Adrenal gland (tissue), 12 donors: ENCODE results near the gene BOD1. TPM values are rescaled to one million over a fixed set of nuclear protein-coding genes. Genes with fewer than 3 reads are reported as not detected.
A peak's percentile ranks its signal among the peaks of the same experiment; 100 is the strongest.

Source experiments
- DNase-seq, 7 donors: peaks; one replicate each; pipeline ENCODE4 v3.0.0-alpha.2; 2019 to 2020
- H3K27ac ChIP-seq, 5 donors: fragments of 200-600 bp; sonication (generic) in 4 of 5; 1 replicate in 3 of 5; 2 replicates in 2 of 5; pipeline versions ENCODE4 v1.5.1 to v1.8.0; 2016 to 2020; ENCODE audit warnings: mild to moderate bottlenecking in 1 of 5
- H3K27me3 ChIP-seq: fragments of 200-600 bp; 2 replicates; pipeline ENCODE4 v1.8.0; 2021
- H3K36me3 ChIP-seq, 2 donors: fragments of 200-600 bp; replicated peaks in 1 of 2; 1 replicate in 1 of 2; 2 replicates in 1 of 2; pipeline versions ENCODE4 v1.5.1 to v1.8.0; 2018 to 2022
- H3K4me1 ChIP-seq, 2 donors: fragments of 200-600 bp; replicated peaks in 1 of 2; 1 replicate in 1 of 2; 2 replicates in 1 of 2; pipeline versions ENCODE4 v1.5.1 to v1.8.0; 2018 to 2021
- H3K4me3 ChIP-seq, 4 donors: fragments of 200-600 bp; sonication (generic) in 3 of 4; one replicate each; pipeline ENCODE4 v1.5.1; 2016 to 2018
- H3K9me3 ChIP-seq, 3 donors: fragments of 200-600 bp; sonication (generic) in 1 of 3; replicated peaks in 1 of 3; 1 replicate in 2 of 3; 2 replicates in 1 of 3; pipeline versions ENCODE4 v1.5.1 to v1.8.0; 2016 to 2021
- POLR2A ChIP-seq, 2 donors: fragments of 450-650 bp; IDR thresholded peaks; one replicate each; pipeline ENCODE4 v1.6.1; 2017; ENCODE audit warnings: antibody characterized with exemption in 2 of 2, mild to moderate bottlenecking in 2 of 2, moderate library complexity in 1 of 2
- WGBS, 4 donors: extraction: QIAGEN DNeasy Blood & Tissue Kit in 2 of 4; methylation state at CpG; one replicate each; pipeline versions ENCODE4 v1.1.5 to v1.1.7; 2013 to 2017; 5-methylcytosine and 5-hydroxymethylcytosine counted together
- intact Hi-C, 2 donors: fragments of 100-400 bp; cut with DNase I; formaldehyde crosslinking; loops; one replicate each; pipeline versions ENCODE4 v1.14.1 to v1.15.0; 2022 to 2023
- polyA plus RNA-seq, 3 donors: library from polyadenylated mRNA; stranded (reverse); fragments of 200-250 nt in 2 of 3; fragments of 350-450 nt in 1 of 3; fragmentation: Illumina TruSeq in 1 of 3; extraction: RNeasy Lipid Tissue Mini Kit (QIAGEN cat#74804) in 1 of 3; gene quantifications; one replicate each; pipeline ENCODE4 v1.2.3, GENCODE V29; 2013 to 2014
- total RNA-seq, 9 donors: library from RNA; depleted of rRNA in 4 of 9; stranded (reverse); fragments of >200 nt in 4 of 9; fragments of 120-200 nt in 1 of 9; fragmentation: NEBNext Ultra II Directional in 1 of 9; extraction: Animal tissue kit (Norgen Biotek cat#: 25700) in 1 of 9; gene quantifications; one replicate each; pipeline versions ENCODE4 v1.1.0 to v1.2.4, GENCODE V29; 2013 to 2023
- TF ChIP-seq, protein P1 (sequence below), 6 experiments: fragments of 450-650 bp in 4 of 6; fragments of 200-600 bp in 2 of 6; sonication (generic) in 1 of 6; IDR thresholded peaks; 1 replicate in 5 of 6; 2 replicates in 1 of 6; pipeline versions ENCODE4 v1.5.1 to v1.8.0; 2016 to 2021; ENCODE audit warnings: antibody characterized with exemption in 6 of 6, mild to moderate bottlenecking in 2 of 6, moderate library complexity in 1 of 6
- donor health status: healthy with polysubstance abuse.
- donor health status: Bipolar disorder and iron deficiency.
- donor health status: DM: yes; HTN: yes; CAD: no.
- donor health status: DM: no; HTN: no; CAD: no.
- donor health status: DM: no; HTN: no; CAD: no.
- donor health status: DM: yes; HTN: yes; CAD: no.

BOD1 gene
- total and polyA plus RNA-seq, 12 donors, result 30.0 to 127 (median 54.2) TPM

DNA sequence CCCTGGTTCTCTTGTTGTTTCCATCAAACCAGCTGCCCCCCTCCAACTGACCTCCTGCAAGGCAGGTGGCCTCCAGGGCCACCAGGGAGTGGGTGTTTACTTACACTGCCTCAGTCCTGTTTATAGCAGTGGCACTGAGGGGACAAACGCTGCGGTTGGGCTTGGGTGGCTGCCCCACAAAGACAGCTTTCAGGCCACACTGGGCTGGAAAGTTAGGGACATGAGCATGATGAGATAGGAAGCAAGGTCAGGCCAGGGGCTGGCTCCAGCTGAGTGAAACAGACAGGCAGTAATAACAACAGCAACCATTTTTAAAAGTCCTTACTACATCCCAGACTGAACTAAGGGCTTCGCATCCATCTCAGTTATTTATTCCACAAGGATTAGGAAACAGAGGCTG, 20.6 kb downstream of the BOD1 start:
- H3K36me3 ChIP-seq, result no peaks in the 10 kb centered on the region
- no peaks in the 10 kb centered on the region for H3K27me3 ChIP-seq
- peak in 6 of 7 donors; percentile 28 to 68 (median 52) for DNase-seq
- H3K27ac ChIP-seq, result peak overlapping the region in 1 of 5 donors; percentile 31
- H3K4me3 ChIP-seq, result no peak overlapping the region
- intact Hi-C loops, result loop anchor here in 1 of 2 donors (10.0 kb wide), 1 partner anchor 141 kb away; no protein-coding TSS in a partner anchor
- peaks cover 0 to 14% (median 0%) of the 10 kb centered on the region in 3 donors for H3K9me3 ChIP-seq
- peaks cover 6 to 8% of the 10 kb centered on the region in 2 donors for H3K4me1 ChIP-seq
- WGBS, 4 donors, result 26 to 80% (median 44%) methylated on average over 1 to 3 of the region's 3 CpGs
- TF ChIP-seq, protein P1, sequence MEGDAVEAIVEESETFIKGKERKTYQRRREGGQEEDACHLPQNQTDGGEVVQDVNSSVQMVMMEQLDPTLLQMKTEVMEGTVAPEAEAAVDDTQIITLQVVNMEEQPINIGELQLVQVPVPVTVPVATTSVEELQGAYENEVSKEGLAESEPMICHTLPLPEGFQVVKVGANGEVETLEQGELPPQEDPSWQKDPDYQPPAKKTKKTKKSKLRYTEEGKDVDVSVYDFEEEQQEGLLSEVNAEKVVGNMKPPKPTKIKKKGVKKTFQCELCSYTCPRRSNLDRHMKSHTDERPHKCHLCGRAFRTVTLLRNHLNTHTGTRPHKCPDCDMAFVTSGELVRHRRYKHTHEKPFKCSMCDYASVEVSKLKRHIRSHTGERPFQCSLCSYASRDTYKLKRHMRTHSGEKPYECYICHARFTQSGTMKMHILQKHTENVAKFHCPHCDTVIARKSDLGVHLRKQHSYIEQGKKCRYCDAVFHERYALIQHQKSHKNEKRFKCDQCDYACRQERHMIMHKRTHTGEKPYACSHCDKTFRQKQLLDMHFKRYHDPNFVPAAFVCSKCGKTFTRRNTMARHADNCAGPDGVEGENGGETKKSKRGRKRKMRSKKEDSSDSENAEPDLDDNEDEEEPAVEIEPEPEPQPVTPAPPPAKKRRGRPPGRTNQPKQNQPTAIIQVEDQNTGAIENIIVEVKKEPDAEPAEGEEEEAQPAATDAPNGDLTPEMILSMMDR (IDR thresholded peaks at IDR 0.05), result no peak
- no peak for TF ChIP-seq POLR2A (IDR thresholded peaks at IDR 0.05)

- H3K4me3 ChIP-seq, result no peak overlapping the region
- DNase-seq, result no peak
- no peaks in the 10 kb centered on the region for H3K27me3 ChIP-seq
- no peaks in the 10 kb centered on the region for H3K36me3 ChIP-seq
- peaks cover 0 to 14% (median 0%) of the 10 kb centered on the region in 3 donors for H3K9me3 ChIP-seq
- intact Hi-C loops, result loop anchor here in 1 of 2 donors (10.0 kb wide), 1 partner anchor 139 kb away; no protein-coding TSS in a partner anchor
- H3K27ac ChIP-seq, result no peak overlapping the region
- 86 to 100% (median 92%) methylated on average over 3 of the region's 3 CpGs for WGBS, 4 donors
- TF ChIP-seq, protein P1 (IDR thresholded peaks at IDR 0.05), result no peak
- TF ChIP-seq POLR2A (IDR thresholded peaks at IDR 0.05), result no peak
- H3K4me1 ChIP-seq, result peaks cover 17 to 23% of the 10 kb centered on the region in 2 donors
Measured at GRCh38 chr5:173594061-173594460, 22.4 kb downstream of the BOD1 start.

GRCh38 chr5:173592050-173592669, 24.3 kb downstream of the BOD1 start:
- 79 to 88% (median 82%) methylated on average over 2 of the region's 2 CpGs for WGBS, 4 donors
- TF ChIP-seq, protein P1 (IDR thresholded peaks at IDR 0.05), result peak in 5 of 6 experiments; percentile 10 to 52 (median 33)
- TF ChIP-seq POLR2A (IDR thresholded peaks at IDR 0.05), result no peak
- intact Hi-C loops, result loop anchor here in 1 of 2 donors (10.0 kb wide), 1 partner anchor 137 kb away; no protein-coding TSS in a partner anchor
- peaks cover 17 to 23% of the 10 kb centered on the region in 2 donors for H3K4me1 ChIP-seq
- DNase-seq, result peak in 1 of 7 donors; percentile 30
- no peak overlapping the region for H3K4me3 ChIP-seq
- H3K36me3 ChIP-seq, result no peaks in the 10 kb centered on the region
- H3K27ac ChIP-seq, result no peak overlapping the region
- H3K9me3 ChIP-seq, result peaks cover 0 to 14% (median 0%) of the 10 kb centered on the region in 3 donors
- no peaks in the 10 kb centered on the region for H3K27me3 ChIP-seq

DNA sequence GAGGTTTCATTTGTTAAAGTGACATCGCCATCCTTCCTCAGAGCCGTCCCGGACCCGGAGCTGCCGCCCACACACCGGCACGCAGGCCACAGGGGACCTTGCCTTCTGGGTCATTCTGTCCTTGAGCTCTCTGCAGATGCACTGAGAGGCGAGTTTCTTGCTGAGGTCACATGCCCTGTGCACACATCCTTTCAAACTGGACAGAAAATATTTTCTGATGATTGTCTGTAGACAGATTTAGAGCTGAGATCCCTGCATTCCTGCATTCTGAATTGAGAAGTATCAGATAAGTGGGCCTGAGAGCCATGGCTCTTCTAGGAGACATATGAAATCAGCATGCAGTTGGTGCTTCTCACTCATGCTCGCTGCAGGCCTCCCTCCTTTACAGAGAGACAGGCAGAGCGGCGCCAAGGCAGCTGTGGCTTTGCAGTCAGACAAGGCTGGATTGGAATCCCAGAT, 25.4 kb downstream of the BOD1 start:
- Histone ChIP-seq H3K4me1 (peaks cover 17 to 23% of the 10 kb centered on the region in 2 donors), H3K4me3 (no peak overlapping the region), H3K27me3 (no peaks in the 10 kb centered on the region), H3K9me3 (peaks cover 0 to 14% (median 0%) of the 10 kb centered on the region in 3 donors), H3K36me3 (no peaks in the 10 kb centered on the region), H3K27ac (peak overlapping the region in 3 of 5 donors; percentile 40 to 70 (median 53))
- 12 to 45% (median 33%) methylated on average over 11 of the region's 11 CpGs for WGBS, 4 donors
- TF ChIP-seq, protein P1 (IDR thresholded peaks at IDR 0.05), result no peak
- no peak for TF ChIP-seq POLR2A (IDR thresholded peaks at IDR 0.05)
- DNase-seq, result peak in 6 of 7 donors; percentile 48 to 72 (median 50)
- intact Hi-C loops, result loop anchor here in 1 of 2 donors (10.0 kb wide), 1 partner anchor 136 kb away; no protein-coding TSS in a partner anchor
